HL-60 (cell line): ENCODE results near the gene BTBD16.

Source experiments
- DNase-seq, 2 experiments: peaks; one replicate each; pipeline ENCODE4 v3.0.0-alpha.2; 2010 to 2020; ENCODE audit warnings: low read depth in 1 of 2, low spot score in 1 of 2
- H3K27ac ChIP-seq: fragments of 250-450 bp; sonication (Bioruptor Pico); replicated peaks from 2 replicates; pipeline ENCODE4 v1.5.1; 2020; ENCODE audit warnings: mild to moderate bottlenecking, moderate library complexity
- H3K27me3 ChIP-seq: fragments of 250-450 bp; sonication (Bioruptor Pico); 2 replicates; pipeline ENCODE4 v1.5.1; 2021; ENCODE audit warnings: mild to moderate bottlenecking, moderate library complexity; ENCODE audit not compliant: insufficient read depth, poor library complexity, severe bottlenecking
- H3K4me3 ChIP-seq: replicated peaks from 2 replicates; pipeline ENCODE4 v1.5.1; 2011; ENCODE audit warnings: mild to moderate bottlenecking, control low read depth, low read length; ENCODE audit not compliant: insufficient read depth
- CTCF ChIP-seq: IDR thresholded peaks from one replicate; pipeline ENCODE4 v1.5.1; 2011; ENCODE audit warnings: low read length, control low read depth, inconsistent platforms; ENCODE audit not compliant: insufficient read depth
- GABPA ChIP-seq: IDR thresholded peaks from 2 replicates; pipeline ENCODE4 v1.6.1; 2012; ENCODE audit warnings: low read depth
- POLR2AphosphoS5 ChIP-seq: IDR thresholded peaks from 2 replicates; pipeline ENCODE4 v1.6.1; 2012; ENCODE audit warnings: low read depth
- REST ChIP-seq: IDR thresholded peaks from 2 replicates; pipeline ENCODE4 v1.6.1; 2012; ENCODE audit warnings: low read depth; ENCODE audit not compliant: insufficient replicate concordance
- SPI1 ChIP-seq: IDR thresholded peaks from 2 replicates; pipeline ENCODE4 v1.6.1; 2012; ENCODE audit warnings: low read depth, mild to moderate bottlenecking, borderline replicate concordance

Gene BTBD16

DNA sequence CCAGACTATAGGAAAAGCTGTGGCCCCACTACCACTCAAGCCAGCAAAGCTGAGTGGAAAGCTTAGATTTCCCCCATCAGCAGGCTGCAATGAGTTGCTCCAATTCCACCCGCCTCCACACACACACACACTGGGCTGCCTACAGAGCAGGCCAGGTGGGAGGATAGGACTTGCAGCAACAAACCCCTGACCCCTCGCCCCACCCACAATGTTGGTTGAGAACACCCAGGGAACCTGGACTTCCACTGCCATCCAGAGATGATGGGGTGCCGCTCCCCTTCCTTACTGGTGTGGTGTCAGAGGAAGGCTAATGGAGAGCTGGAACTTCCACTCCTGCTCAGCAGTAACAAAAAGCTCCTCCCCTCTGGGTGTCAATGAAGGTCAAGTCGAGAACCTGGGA lies 86.6 kb downstream of the BTBD16 start:
- no peak for DNase-seq
- Histone ChIP-seq H3K27ac (no peak overlapping the region), H3K4me3 (no peak overlapping the region), H3K27me3 (no peaks in the 10 kb centered on the region)
- TF ChIP-seq GABPA (no peak), REST (no peak), SPI1 (no peak), POLR2AphosphoS5 (no peak), CTCF (no peak)

GRCh38 chr10:122359621-122360020 lies 88.5 kb downstream of the BTBD16 start:
- Histone ChIP-seq H3K27me3 (no peaks in the 10 kb centered on the region), H3K27ac (no peak overlapping the region), H3K4me3 (no peak overlapping the region)
- no peak for DNase-seq
- TF ChIP-seq POLR2AphosphoS5 (no peak), SPI1 (no peak), GABPA (no peak), REST (no peak), CTCF (no peak)

GRCh38 chr10:122361046-122361445 lies 90.0 kb downstream of the BTBD16 start:
- Histone ChIP-seq H3K27ac (no peak overlapping the region), H3K27me3 (no peaks in the 10 kb centered on the region), H3K4me3 (no peak overlapping the region)
- TF ChIP-seq CTCF (no peak), REST (no peak), SPI1 (no peak), GABPA (no peak), POLR2AphosphoS5 (no peak)
- DNase-seq = no peak
